CD4-positive, alpha-beta T cell treated with Interleukin-6 at 100 ng/mL for 8 hours (primary cell): Measurements from ENCODE around the gene ELAVL1.
"Not testable (repeated sequence)": the region's sequence is repeated elsewhere in the genome, so short reads cannot be mapped to it uniquely, and the experiment has no call there.

Experiments
- DNase-seq: peaks from one replicate; pipeline ENCODE4 v3.0.0-alpha.2; 2020; ENCODE audit warnings: mixed read lengths, low spot score

The ELAVL1 gene

GRCh38 chr19:7921967-7922835 is 83.2 kb downstream of the ELAVL1 start:
- no peak for DNase-seq

GRCh38 chr19:7921302-7921966 is 84.0 kb downstream of the ELAVL1 start:
- DNase-seq = no peak

- DNase-seq = peak; percentile 99
Observed at GRCh38 chr19:7920519-7921301, 84.7 kb downstream of the ELAVL1 start.

- DNase-seq = peak; percentile 95
Observed at GRCh38 chr19:7919610-7920518, 85.6 kb downstream of the ELAVL1 start, which contains the start of gene SNAPC2. Gene SNAPC2, plus strand, starts transcription at chr19:7920338. Its CDS starts 29 bp downstream, at chr19:7920367.

- no peak for DNase-seq
Observed at GRCh38 chr19:7918615-7919421, 86.6 kb downstream of the ELAVL1 start.

- DNase-seq = not testable (repeated sequence)
Observed at GRCh38 chr19:7918062-7918614, 87.3 kb downstream of the ELAVL1 start.

GRCh38 chr19:7917267-7918061 is 88.0 kb downstream of the ELAVL1 start:
- DNase-seq = peak; percentile 37

GRCh38 chr19:7916955-7917266 is 88.5 kb downstream of the ELAVL1 start:
- DNase-seq = no peak

- DNase-seq = peak; percentile 28
Observed at GRCh38 chr19:7916103-7916954, 89.1 kb downstream of the ELAVL1 start.

- DNase-seq = no peak
Observed at GRCh38 chr19:7915250-7916102, 90.0 kb downstream of the ELAVL1 start.

- DNase-seq = no peak
Observed at GRCh38 chr19:7914598-7915045, 90.8 kb downstream of the ELAVL1 start, which contains the start of gene TGFBR3L. Gene TGFBR3L, plus strand, starts transcription at chr19:7914830.

GRCh38 chr19:7914099-7914498 is 91.3 kb downstream of the ELAVL1 start:
- DNase-seq = no peak

GRCh38 chr19:7913652-7914051 is 91.8 kb downstream of the ELAVL1 start:
- no peak for DNase-seq

- DNase-seq = no peak
Observed at GRCh38 chr19:7912697-7913564, 92.5 kb downstream of the ELAVL1 start.

GRCh38 chr19:7912144-7912696 is 93.2 kb downstream of the ELAVL1 start:
- DNase-seq = no peak

- DNase-seq = no peak
Observed at GRCh38 chr19:7911508-7912143, 93.8 kb downstream of the ELAVL1 start.
